OCI-LY7 (cell line): ENCODE data around the gene STON2. TPM values are rescaled to one million over a fixed set of nuclear protein-coding genes. Genes with fewer than 3 reads are reported as not detected.

Experiments
- BruUV-seq: library from RNA; stranded (reverse); fragments of 400-500 nt; replicated peaks from 2 replicates; lab custom pipeline; 2021; lab: Mats Ljungman, UMichigan
- CTCF ChIA-PET: fragments of 300-600 bp; sonication (Branson Sonifier 250); formaldehyde crosslinking; loops from one replicate; lab custom pipeline; 2022; ENCODE audit warnings: antibody characterized with exemption; ENCODE audit not compliant: unreplicated experiment; lab: Charles Lee
- POLR2A ChIA-PET: fragments of 300-600 bp; sonication (Branson Sonifier 250); formaldehyde crosslinking; loops from one replicate; lab custom pipeline; 2022; ENCODE audit warnings: antibody characterized with exemption; lab: Charles Lee
- DNase-seq: peaks from one replicate; pipeline ENCODE4 v3.0.0-alpha.2; 2015; ENCODE audit warnings: low spot score
- H2AFZ ChIP-seq: fragments of 200-600 bp; sonication (generic), shearing (Covaris generic); 2 replicates; pipeline ENCODE4 v1.6.1; 2014; ENCODE audit warnings: mild to moderate bottlenecking, antibody characterized with exemption, low read length, moderate library complexity
- H3K27ac ChIP-seq: fragments of 200-600 bp; sonication (generic); 2 replicates; pipeline ENCODE4 v1.5.1; 2014; ENCODE audit warnings: mixed run types, low read depth, mild to moderate bottlenecking, moderate library complexity, low read length, inconsistent platforms; ENCODE audit not compliant: poor library complexity, severe bottlenecking
- H3K36me3 ChIP-seq: fragments of 200-600 bp; sonication (generic); 2 replicates; pipeline ENCODE4 v1.6.1; 2014; ENCODE audit warnings: mild to moderate bottlenecking, antibody characterized with exemption, low read length, moderate library complexity, mixed read lengths; ENCODE audit not compliant: insufficient read depth
- H3K4me1 ChIP-seq: fragments of 200-600 bp; sonication (generic); 2 replicates; pipeline ENCODE4 v1.5.1; 2014; ENCODE audit warnings: mild to moderate bottlenecking, low read length; ENCODE audit not compliant: insufficient read depth, poor library complexity, severe bottlenecking
- H3K4me2 ChIP-seq: fragments of 200-600 bp; sonication (generic); 2 replicates; pipeline ENCODE4 v1.6.1; 2014; ENCODE audit warnings: mild to moderate bottlenecking, low read length
- H3K4me3 ChIP-seq: fragments of 200-600 bp; sonication (generic); 2 replicates; pipeline ENCODE4 v1.5.1; 2014; ENCODE audit warnings: mild to moderate bottlenecking, low read depth, low read length; ENCODE audit not compliant: poor library complexity, severe bottlenecking
- H3K79me2 ChIP-seq: fragments of 200-600 bp; sonication (generic); 2 replicates; pipeline ENCODE4 v1.6.1; 2016; ENCODE audit warnings: low read depth, mild to moderate bottlenecking, low read length, moderate library complexity, mixed read lengths; ENCODE audit not compliant: insufficient read depth
- H3K9me2 ChIP-seq: fragments of 200-600 bp; sonication (generic); 2 replicates; pipeline ENCODE4 v1.6.1; 2016; ENCODE audit warnings: mild to moderate bottlenecking, low read length, mixed read lengths; ENCODE audit not compliant: insufficient read depth
- H3K9me3 ChIP-seq: fragments of 200-600 bp; sonication (generic); 2 replicates; pipeline ENCODE4 v1.6.1; 2014; ENCODE audit warnings: mild to moderate bottlenecking, mixed run types, low read length, mixed read lengths
- H4K20me1 ChIP-seq: fragments of 200-600 bp; sonication (generic); 2 replicates; pipeline ENCODE4 v1.6.1; 2014; ENCODE audit warnings: mild to moderate bottlenecking, antibody characterized with exemption, low read length, moderate library complexity, mixed read lengths; ENCODE audit not compliant: insufficient read depth
- CTCF ChIP-seq: fragments of 200-600 bp; sonication (generic); conservative IDR thresholded peaks from 2 replicates; pipeline ENCODE4 v1.5.1; 2014; ENCODE audit warnings: mild to moderate bottlenecking, antibody characterized with exemption, low read length, moderate library complexity, mixed read lengths
- EZH2phosphoT487 ChIP-seq: fragments of 200-600 bp; sonication (generic); IDR thresholded peaks from 2 replicates; pipeline ENCODE4 v1.6.1; 2018; ENCODE audit warnings: low read depth, borderline replicate concordance, mild to moderate bottlenecking, mixed run types, antibody characterized with exemption, low read length, moderate library complexity, mixed read lengths
- intact Hi-C: fragments of 100-400 bp; cut with micrococcal nuclease; formaldehyde crosslinking; loops from one replicate; pipeline ENCODE4 v1.10.0; 2022; ENCODE audit not compliant: unreplicated experiment
- total RNA-seq, 2 experiments: library from RNA; depleted of rRNA in 1 of 2; stranded (reverse); fragments of >200 nt in 1 of 2; shearing (Covaris generic) in 1 of 2; gene quantifications; 2 replicates each; pipeline ENCODE4 v1.2.3, GENCODE V29; 2014 to 2022

The STON2 gene
- total RNA-seq, 2 experiments from 2014 or later = 0.25 TPM; not detected in 1

GRCh38 chr14:81416194-81416952, 16.2 kb upstream of the STON2 start:
- no peaks in the 10 kb centered on the region for H3K79me2 ChIP-seq
- H3K4me3 ChIP-seq = no peak overlapping the region
- H3K9me2 ChIP-seq = no peaks in the 10 kb centered on the region
- TF ChIP-seq EZH2phosphoT487 (no peak), CTCF (no peak)
- intact Hi-C loops = no loop called here
- no peak overlapping the region for H2AFZ ChIP-seq
- H3K9me3 ChIP-seq = no peaks in the 10 kb centered on the region
- no peaks in the 10 kb centered on the region for H3K4me1 ChIP-seq
- H3K36me3 ChIP-seq = no peaks in the 10 kb centered on the region
- no peaks in the 10 kb centered on the region for H4K20me1 ChIP-seq
- DNase-seq = no peak
- ChIA-PET CTCF (no interaction called here), POLR2A (interaction anchor here (0.7 to 1.0 kb wide), 3 partner anchors 9 to 1184 kb away, joined by 3 to 9 read pairs (median 5); no protein-coding TSS in a partner anchor)
- no TSS peak for BruUV-seq
- no peak overlapping the region for H3K27ac ChIP-seq
- H3K4me2 ChIP-seq = no peak overlapping the region

- DNase-seq = no peak
- H3K4me2 ChIP-seq = no peak overlapping the region
- H2AFZ ChIP-seq = no peak overlapping the region
- no peaks in the 10 kb centered on the region for H3K9me3 ChIP-seq
- intact Hi-C loops = no loop called here
- H3K4me3 ChIP-seq = no peak overlapping the region
- TF ChIP-seq EZH2phosphoT487 (no peak), CTCF (no peak)
- ChIA-PET POLR2A (interaction anchor here (0.6 to 0.8 kb wide), 3 partner anchors 40 to 1185 kb away, joined by 3 to 9 read pairs (median 5); no protein-coding TSS in a partner anchor), CTCF (no interaction called here)
- no TSS peak for BruUV-seq
- H3K9me2 ChIP-seq = no peaks in the 10 kb centered on the region
- no peak overlapping the region for H3K27ac ChIP-seq
- no peaks in the 10 kb centered on the region for H4K20me1 ChIP-seq
- H3K4me1 ChIP-seq = no peaks in the 10 kb centered on the region
- H3K79me2 ChIP-seq = no peaks in the 10 kb centered on the region
- H3K36me3 ChIP-seq = no peaks in the 10 kb centered on the region
Measured at GRCh38 chr14:81415781-81416180, 15.7 kb upstream of the STON2 start.

- no peak overlapping the region for H3K27ac ChIP-seq
- H3K9me2 ChIP-seq = no peaks in the 10 kb centered on the region
- no peaks in the 10 kb centered on the region for H3K9me3 ChIP-seq
- no peak overlapping the region for H3K4me2 ChIP-seq
- no peaks in the 10 kb centered on the region for H4K20me1 ChIP-seq
- H3K79me2 ChIP-seq = no peaks in the 10 kb centered on the region
- H2AFZ ChIP-seq = no peak overlapping the region
- intact Hi-C loops = no loop called here
- H3K4me1 ChIP-seq = no peaks in the 10 kb centered on the region
- ChIA-PET POLR2A (interaction anchor here (0.8 kb wide), 1 partner anchor 47 kb away, joined by 3 read pairs; no protein-coding TSS in a partner anchor), CTCF (no interaction called here)
- no peaks in the 10 kb centered on the region for H3K36me3 ChIP-seq
- no TSS peak for BruUV-seq
- DNase-seq = no peak
- no peak overlapping the region for H3K4me3 ChIP-seq
- no peak for TF ChIP-seq EZH2phosphoT487
- no peak for TF ChIP-seq CTCF
Measured at GRCh38 chr14:81414123-81414522, 14.0 kb upstream of the STON2 start.
